Measurements from ENCODE around the gene ATXN7L1.
A peak's percentile ranks its signal among the peaks of the same experiment; 100 is the strongest.

Gene ATXN7L1

DNA sequence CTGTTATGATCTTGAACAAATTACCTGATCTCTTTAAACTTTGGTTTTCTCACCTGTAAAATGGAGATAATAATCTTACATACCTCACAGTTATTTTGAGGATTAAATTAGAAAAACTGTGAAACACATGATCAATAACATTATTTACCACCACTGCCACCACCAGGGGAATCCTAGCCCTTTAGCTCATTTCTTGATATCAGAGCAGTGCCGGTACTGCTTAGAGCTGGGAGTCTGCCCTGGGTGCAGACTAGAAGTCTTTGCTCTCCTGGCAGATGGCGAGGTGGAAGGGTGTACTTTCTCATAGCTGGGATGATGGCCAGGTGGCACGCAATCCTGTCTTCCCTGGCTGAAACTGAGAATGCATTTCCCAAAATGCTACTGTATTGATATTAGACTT, 282.4 kb downstream of the ATXN7L1 start:
- Mint-ChIP-seq H3K27me3 (no peaks in the 10 kb centered on the region), H3K9me3 (no peaks in the 10 kb centered on the region), H3K36me3 (ENCODE audit: insufficient read depth) (no peaks in the 10 kb centered on the region), H3K27ac (peak overlapping the region in 1 of 2 donors; percentile 44), H3K4me3 (no peak overlapping the region), H3K4me1 (ENCODE audit: low read depth in 2 of 2) (peaks cover 4 to 6% of the 10 kb centered on the region in 2 donors)
- no peak for DNase-seq
- ATAC-seq (replicated peaks): no peak

DNA sequence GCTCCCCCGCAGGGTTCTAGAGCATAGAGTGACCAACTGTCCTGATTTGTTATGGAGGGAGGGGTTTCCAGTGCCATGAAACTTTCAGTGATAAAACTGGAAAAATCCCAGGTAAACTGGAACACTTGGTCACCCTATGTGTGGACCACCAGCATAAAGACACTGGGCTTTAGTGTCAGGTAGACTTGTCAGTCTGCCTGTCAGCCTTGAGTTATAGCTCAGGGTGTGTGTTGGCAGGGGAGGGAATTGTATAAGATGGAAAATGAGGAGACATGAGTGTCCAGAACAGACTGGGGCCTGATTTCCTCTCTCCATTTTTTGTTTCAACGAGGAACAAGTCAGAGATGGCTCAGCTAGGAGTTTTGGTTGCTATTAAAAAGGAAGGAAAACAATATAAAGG, 284.9 kb downstream of the ATXN7L1 start:
- no peaks in the 10 kb centered on the region for H3K27me3 Mint-ChIP-seq
- no peak for DNase-seq
- no peak overlapping the region for H3K4me3 Mint-ChIP-seq
- ATAC-seq (replicated peaks): no peak
- no peaks in the 10 kb centered on the region for H3K9me3 Mint-ChIP-seq
- no peak overlapping the region for H3K27ac Mint-ChIP-seq
- no peaks in the 10 kb centered on the region for H3K36me3 Mint-ChIP-seq (ENCODE audit: insufficient read depth)
- peaks cover 4 to 6% of the 10 kb centered on the region in 2 donors for H3K4me1 Mint-ChIP-seq (ENCODE audit: low read depth in 2 of 2)

DNA sequence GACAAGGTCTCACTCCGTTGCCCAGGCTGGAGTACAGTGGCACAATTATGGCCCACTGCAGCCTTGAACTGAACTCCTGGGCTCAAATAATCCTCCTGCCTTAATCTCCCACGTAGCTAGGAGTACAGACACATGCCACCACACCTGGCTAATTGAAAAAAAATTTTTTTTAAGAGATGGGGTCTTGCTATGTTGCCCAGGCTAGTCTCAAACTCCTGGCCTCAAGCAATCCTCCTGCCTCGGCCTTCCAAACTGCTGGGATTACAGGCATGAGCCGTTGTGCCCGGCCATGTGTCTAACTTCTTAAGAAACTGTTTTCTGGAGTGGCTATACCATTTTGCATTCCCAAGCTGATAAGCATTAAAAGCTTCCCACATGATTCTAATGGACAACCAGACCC, 285.6 kb downstream of the ATXN7L1 start:
- Mint-ChIP-seq H3K36me3 (ENCODE audit: insufficient read depth) (no peaks in the 10 kb centered on the region), H3K9me3 (no peaks in the 10 kb centered on the region), H3K4me1 (ENCODE audit: low read depth in 2 of 2) (peaks cover 6% of the 10 kb centered on the region in 2 donors), H3K27me3 (no peaks in the 10 kb centered on the region), H3K27ac (no peak overlapping the region), H3K4me3 (no peak overlapping the region)
- DNase-seq: no peak
- no peak for ATAC-seq (replicated peaks)

DNA sequence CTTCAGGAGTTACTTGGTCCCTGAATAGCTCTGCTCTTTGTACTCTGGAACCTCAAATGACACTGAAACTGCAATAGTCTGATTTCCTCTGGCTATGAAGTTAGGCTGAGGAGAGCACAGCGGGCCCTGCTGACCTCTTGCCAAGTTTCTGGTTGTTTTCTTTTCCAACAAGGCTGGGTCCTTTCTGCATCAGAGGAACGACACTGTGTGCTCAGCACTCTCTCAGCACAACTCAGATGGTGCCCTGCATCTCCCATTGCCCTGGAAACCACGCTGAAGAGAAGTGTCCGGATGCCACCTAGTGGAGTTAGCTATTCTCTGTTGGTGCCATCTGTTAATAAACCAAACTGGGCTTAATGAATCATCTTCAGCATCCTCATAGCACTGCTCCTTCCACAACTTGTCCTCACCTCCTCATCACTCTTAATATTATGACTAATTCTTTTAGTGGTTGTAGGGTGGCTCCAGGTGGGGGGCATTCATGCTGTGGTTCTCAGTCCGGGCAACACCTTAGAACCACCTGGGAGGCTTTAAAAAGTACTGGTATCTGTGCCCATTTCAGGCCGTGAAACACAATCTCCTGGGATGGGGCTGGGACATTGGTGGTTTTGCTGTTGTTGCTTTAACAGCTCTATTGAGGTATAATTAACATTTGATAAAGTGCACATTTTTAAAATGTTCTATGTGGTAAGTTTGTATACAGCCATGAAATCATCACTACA, 286.9 kb downstream of the ATXN7L1 start:
- H3K4me1 Mint-ChIP-seq (ENCODE audit: low read depth in 2 of 2): peaks cover 6% of the 10 kb centered on the region in 2 donors
- H3K27ac Mint-ChIP-seq: peak overlapping the region in 1 of 2 donors; percentile 15
- no peaks in the 10 kb centered on the region for H3K36me3 Mint-ChIP-seq (ENCODE audit: insufficient read depth)
- ATAC-seq (replicated peaks) (peak; percentile 93), DNase-seq (peak; percentile 27 to 43 (median 31))
- H3K9me3 Mint-ChIP-seq: peaks cover 1 to 3% of the 10 kb centered on the region in 2 donors
- H3K4me3 Mint-ChIP-seq: no peak overlapping the region
- no peaks in the 10 kb centered on the region for H3K27me3 Mint-ChIP-seq

DNA sequence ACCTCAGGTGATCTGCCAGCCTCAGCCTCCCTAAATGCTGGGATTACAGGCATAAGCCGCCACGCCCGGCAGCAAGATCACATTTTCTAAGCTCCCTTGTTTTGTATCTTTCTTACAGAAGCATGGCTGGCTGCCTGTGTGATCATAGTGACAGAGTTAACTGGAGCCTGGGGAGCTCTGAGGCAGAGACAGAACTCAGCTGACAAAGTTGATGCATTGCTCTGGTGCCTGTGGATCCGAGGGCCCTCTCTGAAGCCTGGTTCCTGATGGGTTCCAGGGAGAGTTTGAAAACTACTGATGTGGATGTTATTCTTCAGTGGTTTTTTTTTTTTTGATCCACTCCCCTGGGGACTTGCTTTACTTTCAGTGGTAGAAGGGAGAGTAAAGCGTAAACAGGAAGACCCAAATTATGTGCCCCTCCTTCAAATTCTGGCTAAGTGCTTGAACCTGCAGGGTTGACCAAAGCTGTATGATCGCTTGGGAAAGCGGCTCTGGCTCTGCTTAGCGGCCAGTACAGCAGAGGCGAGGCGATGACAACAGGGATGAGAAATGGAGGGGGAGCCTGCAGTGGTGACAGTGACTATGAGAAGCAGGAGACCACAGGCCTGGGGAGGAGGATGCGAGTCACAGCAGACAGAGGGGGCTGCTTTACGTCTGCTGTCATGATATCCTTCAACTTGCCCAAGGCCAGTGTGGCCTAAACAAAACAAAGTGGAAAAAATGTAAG, 288.3 kb downstream of the ATXN7L1 start:
- no peak overlapping the region for H3K4me3 Mint-ChIP-seq

DNA sequence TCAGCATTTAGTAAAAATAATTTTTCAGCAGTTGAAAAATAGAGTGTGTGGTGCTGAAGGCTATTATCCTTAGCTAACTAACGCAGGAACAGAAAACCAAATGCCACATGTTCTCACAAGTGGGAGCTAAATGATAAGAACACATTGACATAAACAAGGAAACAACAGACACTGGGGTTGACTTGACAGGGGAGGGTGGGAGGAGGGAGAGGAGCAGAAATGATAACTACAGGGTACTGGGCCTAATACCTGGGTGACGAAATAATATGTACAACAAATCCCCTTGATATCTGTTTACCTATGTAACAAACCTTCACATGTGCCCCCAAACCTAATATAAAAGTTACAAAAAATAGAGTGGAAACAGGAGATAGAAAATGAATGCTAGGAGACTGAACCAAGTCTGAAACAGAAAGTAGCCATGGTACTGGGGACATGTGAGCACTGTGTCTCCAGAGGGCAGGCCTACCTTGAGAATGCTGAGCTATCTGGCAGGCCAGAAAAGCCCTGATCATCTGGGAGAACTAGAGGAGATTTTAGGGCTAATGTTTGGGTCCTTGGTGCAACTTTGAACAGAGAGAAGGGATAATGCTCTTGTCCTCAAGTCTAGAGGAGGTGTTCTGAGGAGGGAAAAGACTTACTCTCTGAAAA, 290.4 kb downstream of the ATXN7L1 start:
- no peak for DNase-seq
- Mint-ChIP-seq H3K9me3 (peaks cover 3 to 6% of the 10 kb centered on the region in 2 donors), H3K27ac (no peak overlapping the region)

More for the DNA sequence above, 288.3 kb downstream of the ATXN7L1 start:
- H3K36me3 Mint-ChIP-seq (ENCODE audit: insufficient read depth): no peaks in the 10 kb centered on the region
- peaks cover 6% of the 10 kb centered on the region in 2 donors for H3K4me1 Mint-ChIP-seq (ENCODE audit: low read depth in 2 of 2)
- H3K9me3 Mint-ChIP-seq: peaks cover 3 to 6% of the 10 kb centered on the region in 2 donors
- H3K27ac Mint-ChIP-seq: no peak overlapping the region
- peaks cover 0 to 1% of the 10 kb centered on the region in 2 donors for H3K27me3 Mint-ChIP-seq
- DNase-seq (no peak), ATAC-seq (replicated peaks) (no peak)

DNA sequence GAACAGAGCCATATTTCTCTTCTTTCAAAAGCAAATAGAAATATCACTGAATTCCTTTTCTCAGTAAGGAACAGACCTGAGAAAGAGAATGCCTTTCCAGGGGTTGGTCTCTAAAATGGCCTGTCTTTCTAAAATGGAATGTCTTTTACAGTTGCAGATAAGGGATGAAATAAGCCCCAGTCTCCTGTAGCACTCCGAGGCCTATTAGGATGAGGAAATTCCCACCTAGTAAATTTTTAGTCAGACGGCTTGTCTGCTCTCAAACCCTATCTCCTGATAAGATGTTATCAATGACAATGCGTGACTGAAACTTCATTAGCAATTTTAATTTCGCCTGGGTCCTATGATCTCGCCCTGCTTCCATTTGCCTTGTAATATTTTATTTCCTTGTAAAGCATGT, 292.2 kb downstream of the ATXN7L1 start:
- Mint-ChIP-seq H3K9me3 (peaks cover 3 to 6% of the 10 kb centered on the region in 2 donors), H3K4me1 (ENCODE audit: low read depth in 2 of 2) (peaks cover 3 to 12% of the 10 kb centered on the region in 2 donors), H3K4me3 (no peak overlapping the region), H3K36me3 (ENCODE audit: insufficient read depth) (peaks cover 3% of the 10 kb centered on the region), H3K27me3 (peaks cover 6 to 27% of the 10 kb centered on the region in 2 donors), H3K27ac (no peak overlapping the region)
- no peak for ATAC-seq (replicated peaks)
- no peak for DNase-seq

More for the DNA sequence above, 290.4 kb downstream of the ATXN7L1 start:
- Mint-ChIP-seq H3K4me1 (ENCODE audit: low read depth in 2 of 2) (peaks cover 9 to 13% of the 10 kb centered on the region in 2 donors), H3K36me3 (ENCODE audit: insufficient read depth) (peaks cover 3% of the 10 kb centered on the region), H3K4me3 (no peak overlapping the region), H3K27me3 (peaks cover 6 to 22% of the 10 kb centered on the region in 2 donors)
- ATAC-seq (replicated peaks): no peak

DNA sequence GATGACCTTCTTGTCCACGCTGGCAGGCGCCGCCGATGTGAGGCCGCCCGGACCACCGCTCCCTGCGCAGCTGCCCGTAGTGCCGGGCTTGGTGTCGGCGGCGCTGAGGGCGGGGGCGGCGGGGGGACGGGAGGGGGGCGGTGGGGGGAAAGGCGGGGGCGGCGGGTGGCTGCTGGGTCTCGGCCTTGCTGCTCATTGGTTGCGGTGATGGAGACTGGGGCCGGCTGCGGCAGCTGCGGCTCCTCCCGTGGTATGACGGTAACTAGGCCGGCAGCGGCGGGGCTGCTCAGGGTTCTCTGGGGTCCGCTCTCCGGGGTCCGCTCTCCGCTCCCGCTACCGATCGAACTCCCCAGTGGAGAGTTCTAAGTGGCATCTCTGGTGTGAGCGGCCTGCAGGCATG, 293.3 kb downstream of the ATXN7L1 start:
- Mint-ChIP-seq H3K9me3 (peaks cover 3 to 6% of the 10 kb centered on the region in 2 donors), H3K27ac (no peak overlapping the region), H3K27me3 (peaks cover 6 to 27% of the 10 kb centered on the region in 2 donors), H3K4me3 (no peak overlapping the region), H3K36me3 (ENCODE audit: insufficient read depth) (peaks cover 3% of the 10 kb centered on the region), H3K4me1 (ENCODE audit: low read depth in 2 of 2) (peaks cover 3 to 11% of the 10 kb centered on the region in 2 donors)
- ATAC-seq (replicated peaks): no peak
- DNase-seq: no peak

DNA sequence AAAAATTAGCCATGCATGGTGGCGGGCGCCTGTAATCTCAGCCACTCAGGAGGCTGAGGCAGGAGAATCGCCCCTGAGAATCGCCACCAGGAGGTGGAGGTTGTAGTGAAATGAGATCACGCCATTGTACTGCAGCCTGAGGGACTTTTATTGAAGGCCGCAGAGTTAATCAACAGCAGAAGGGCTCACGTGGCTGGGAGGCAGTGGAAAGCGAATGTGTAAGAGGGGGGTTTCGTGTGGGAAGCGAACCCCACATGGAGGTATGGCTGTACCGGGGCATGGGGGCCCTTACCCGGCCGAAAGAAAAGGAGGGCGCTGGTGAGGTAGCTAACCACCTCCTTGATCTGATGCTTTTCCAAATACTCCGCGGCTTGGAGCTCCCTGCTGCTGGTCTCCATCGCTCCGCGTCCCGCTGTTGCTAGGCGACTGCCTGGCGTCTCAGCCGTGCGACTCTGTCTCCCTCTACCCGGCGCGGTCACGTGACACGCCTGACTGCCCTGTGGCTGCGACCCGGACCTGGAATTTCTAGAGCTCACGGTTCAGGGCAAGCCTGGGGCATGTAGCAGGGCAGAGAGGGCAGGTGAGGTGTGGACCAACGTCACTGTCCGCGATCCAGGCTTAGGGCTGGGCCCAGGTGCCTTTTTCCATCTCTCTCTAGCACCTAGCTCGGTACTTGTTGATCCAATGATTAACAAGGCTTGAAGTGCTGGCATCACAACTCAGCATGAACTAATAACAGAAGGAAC, 295.2 kb downstream of the ATXN7L1 start, which contains the start of gene EFCAB10:
TSS of gene EFCAB10 (minus strand) at position 428 of the 746 bp plus-strand sequence. CDS start at position 398, 30 bp downstream.
- Mint-ChIP-seq H3K4me3 (peak within 1 kb of the TSS; percentile 64 to 76), H3K4me1 (ENCODE audit: low read depth in 2 of 2) (peaks cover 3 to 11% of the 10 kb centered on the region in 2 donors), H3K36me3 (ENCODE audit: insufficient read depth) (peaks cover 6% of the 10 kb centered on the region), H3K27me3 (peaks cover 6 to 27% of the 10 kb centered on the region in 2 donors), H3K9me3 (peaks cover 3 to 6% of the 10 kb centered on the region in 2 donors), H3K27ac (no peak within 1 kb of the TSS)
- ATAC-seq (replicated peaks) (peak; percentile 51), DNase-seq (peak; percentile 2 to 13 (median 11))

DNA sequence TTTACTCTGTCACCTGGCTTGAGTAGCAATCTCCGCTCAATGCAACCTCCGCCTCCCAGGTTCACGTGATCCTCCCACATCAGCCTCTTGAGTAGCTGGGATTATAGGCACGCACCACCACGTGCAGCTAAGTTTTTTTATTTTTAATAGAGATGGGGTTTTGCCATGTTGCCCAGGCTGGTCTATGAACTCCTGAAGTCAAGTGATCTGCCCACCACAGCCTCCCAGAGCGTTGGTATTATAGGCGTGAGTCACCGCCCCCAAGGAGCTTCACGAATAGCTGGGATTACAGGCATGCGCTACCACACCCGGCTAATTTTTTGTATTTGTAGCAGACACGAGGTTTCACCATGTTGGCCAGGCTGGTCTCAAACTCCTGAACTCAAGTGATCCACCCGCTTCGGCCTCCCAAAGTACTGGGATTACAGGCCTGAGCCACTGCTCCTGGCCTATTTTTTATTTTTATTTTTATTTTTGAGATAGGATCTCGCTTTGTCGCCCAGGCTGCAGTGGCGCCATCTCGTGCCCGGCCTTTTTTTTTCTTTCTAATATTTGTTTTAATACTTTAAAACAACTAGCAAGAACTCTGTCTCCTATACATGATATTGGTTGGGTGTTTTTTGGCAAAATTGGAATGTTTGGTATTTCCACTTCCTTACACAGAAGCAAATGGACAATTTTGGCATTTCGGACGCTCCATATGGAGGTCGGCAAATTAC, 296.2 kb downstream of the ATXN7L1 start:
- ATAC-seq (replicated peaks) (no peak), DNase-seq (no peak)
- peaks cover 3 to 9% of the 10 kb centered on the region in 2 donors for H3K4me1 Mint-ChIP-seq (ENCODE audit: low read depth in 2 of 2)
- no peak overlapping the region for H3K27ac Mint-ChIP-seq
- no peak overlapping the region for H3K4me3 Mint-ChIP-seq
- peaks cover 6% of the 10 kb centered on the region for H3K36me3 Mint-ChIP-seq (ENCODE audit: insufficient read depth)
- peaks cover 3 to 6% of the 10 kb centered on the region in 2 donors for H3K9me3 Mint-ChIP-seq
- peaks cover 6 to 27% of the 10 kb centered on the region in 2 donors for H3K27me3 Mint-ChIP-seq

DNA sequence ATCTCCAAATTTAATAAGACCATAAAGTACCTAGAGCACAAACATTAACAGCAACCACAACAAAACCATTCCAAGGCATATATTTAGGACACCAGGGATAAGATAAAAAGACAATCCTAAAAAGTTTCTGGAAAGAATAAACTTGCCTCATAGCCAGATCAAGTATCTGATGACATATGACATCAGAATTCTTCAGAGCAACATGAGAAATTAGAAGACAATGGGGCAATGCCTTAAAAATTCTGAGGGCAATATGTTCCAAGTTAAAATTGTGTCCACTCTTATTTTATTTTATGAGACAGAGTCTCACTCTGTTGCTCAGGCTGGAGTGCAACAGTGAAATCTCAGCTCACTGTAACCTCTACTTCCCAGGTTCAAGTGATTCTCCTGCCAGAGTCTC, 297.9 kb downstream of the ATXN7L1 start:
- Mint-ChIP-seq H3K4me3 (no peak overlapping the region), H3K27me3 (peaks cover 6 to 27% of the 10 kb centered on the region in 2 donors), H3K36me3 (ENCODE audit: insufficient read depth) (peaks cover 6% of the 10 kb centered on the region), H3K27ac (no peak overlapping the region), H3K9me3 (no peaks in the 10 kb centered on the region), H3K4me1 (ENCODE audit: low read depth in 2 of 2) (peaks cover 3 to 9% of the 10 kb centered on the region in 2 donors)
- no peak for ATAC-seq (replicated peaks)
- no peak for DNase-seq

DNA sequence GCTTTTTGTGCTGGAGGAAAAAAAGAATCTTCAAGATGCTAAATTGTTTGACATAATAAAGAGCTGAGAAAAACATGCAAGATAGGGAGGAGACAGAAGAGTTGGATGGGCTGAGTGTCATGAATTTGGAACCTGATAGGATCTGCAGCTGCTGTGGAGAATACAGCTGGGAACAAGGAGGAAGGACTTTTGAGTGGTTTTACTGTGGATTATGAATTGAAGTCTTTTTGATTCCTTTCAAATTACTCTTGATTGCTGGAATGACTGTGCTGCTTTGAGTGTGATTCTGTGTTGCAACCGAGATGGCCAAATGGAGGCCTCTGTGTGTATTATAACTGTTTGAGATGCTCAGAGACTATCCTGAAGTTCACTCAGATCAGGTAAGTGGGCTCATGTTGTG, 299.1 kb downstream of the ATXN7L1 start:
- DNase-seq: no peak
- no peak for ATAC-seq (replicated peaks)
- Mint-ChIP-seq H3K36me3 (ENCODE audit: insufficient read depth) (peaks cover 6% of the 10 kb centered on the region), H3K27ac (no peak overlapping the region), H3K9me3 (no peaks in the 10 kb centered on the region), H3K4me1 (ENCODE audit: low read depth in 2 of 2) (peaks cover 3 to 9% of the 10 kb centered on the region in 2 donors), H3K4me3 (no peak overlapping the region), H3K27me3 (peaks cover 2 to 17% of the 10 kb centered on the region in 2 donors)
